Esophagus muscularis mucosa (tissue), 2 donors: ENCODE results near the gene COL5A1.

ENCODE experiments used
- EP300 ChIP-seq: sonication (generic); formaldehyde crosslinking; IDR thresholded peaks from one replicate; pipeline ENCODE4 v1.6.1; 2017; ENCODE audit warnings: antibody characterized with exemption
- POLR2A ChIP-seq: fragments of 450-650 bp; IDR thresholded peaks from one replicate; pipeline ENCODE4 v1.6.1; 2017; ENCODE audit warnings: antibody characterized with exemption, moderate library complexity, mild to moderate bottlenecking, low read depth

DNA sequence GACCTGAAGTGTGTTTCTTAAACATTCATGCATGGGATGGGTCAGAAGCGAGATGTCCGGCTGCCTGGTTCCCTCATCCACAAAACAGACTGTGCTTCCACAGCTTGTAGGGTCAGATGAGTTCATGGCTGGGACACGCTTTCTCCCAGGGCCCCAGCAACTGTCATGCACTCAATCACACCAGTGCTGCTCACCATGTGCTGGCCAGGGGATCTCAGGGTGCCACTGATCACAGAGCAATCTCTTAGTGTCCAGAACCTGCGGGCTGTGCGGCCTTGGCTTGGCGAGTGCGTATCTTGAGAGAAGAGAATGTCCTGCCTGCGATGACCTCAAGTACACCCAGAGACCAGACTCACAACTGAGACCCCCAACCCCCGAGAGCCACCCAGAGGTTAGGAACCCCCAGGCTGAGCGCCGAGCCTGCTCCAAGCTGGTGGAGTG lies 213.0 kb downstream of the COL5A1 start:
- TF ChIP-seq POLR2A: no peak
- TF ChIP-seq EP300: no peak
